ENCODE results near the gene IGFALS. TPM values are rescaled to one million over a fixed set of nuclear protein-coding genes. Genes with fewer than 3 reads are reported as not detected.

Gene IGFALS
- total RNA-seq, 1 donor from 2014 or later: not detected

GRCh38 chr16:1758923-1759322 lies 34.6 kb downstream of the IGFALS start:
- TF ChIP-seq POLR2AphosphoS5 (IDR thresholded peaks at IDR 0.05; ENCODE audit: insufficient read depth in 1 of 2, low read depth in 1 of 2): no peak
- no peak for TF ChIP-seq CTCF (IDR thresholded peaks at IDR 0.05)
- TF ChIP-seq POLR2A (IDR thresholded peaks at IDR 0.05): no peak
- no peak for DNase-seq (ENCODE audit: extremely low spot score in 2 of 2)
- Histone ChIP-seq H3K27ac (no peak overlapping the region), H3K27me3 (no peaks in the 10 kb centered on the region), H3K36me3 (peaks cover 0 to 48% of the 10 kb centered on the region in 2 donors), H3K4me3 (no peak overlapping the region), H3K4me1 (no peaks in the 10 kb centered on the region), H3K9me3 (no peaks in the 10 kb centered on the region)
- intact Hi-C loops (cut with DNase I): no loop called here

GRCh38 chr16:1757714-1758461 lies 35.6 kb downstream of the IGFALS start:
- Histone ChIP-seq H3K9me3 (no peaks in the 10 kb centered on the region), H3K27ac (no peak overlapping the region), H3K4me1 (no peaks in the 10 kb centered on the region), H3K27me3 (no peaks in the 10 kb centered on the region), H3K36me3 (peaks cover 0 to 42% of the 10 kb centered on the region in 2 donors), H3K4me3 (no peak overlapping the region)
- TF ChIP-seq POLR2A (IDR thresholded peaks at IDR 0.05) (no peak), POLR2AphosphoS5 (IDR thresholded peaks at IDR 0.05; ENCODE audit: insufficient read depth in 1 of 2, low read depth in 1 of 2) (no peak), CTCF (IDR thresholded peaks at IDR 0.05) (no peak)
- intact Hi-C loops (cut with DNase I): no loop called here
- DNase-seq (ENCODE audit: extremely low spot score in 2 of 2): no peak

- Histone ChIP-seq H3K27ac (no peak overlapping the region), H3K4me3 (no peak overlapping the region), H3K27me3 (no peaks in the 10 kb centered on the region), H3K9me3 (no peaks in the 10 kb centered on the region), H3K4me1 (no peaks in the 10 kb centered on the region), H3K36me3 (peaks cover 0 to 51% of the 10 kb centered on the region in 2 donors)
- DNase-seq (ENCODE audit: extremely low spot score in 2 of 2): no peak
- TF ChIP-seq CTCF (IDR thresholded peaks at IDR 0.05) (no peak), POLR2AphosphoS5 (IDR thresholded peaks at IDR 0.05; ENCODE audit: insufficient read depth in 1 of 2, low read depth in 1 of 2) (no peak), POLR2A (IDR thresholded peaks at IDR 0.05) (no peak)
- intact Hi-C loops (cut with DNase I): no loop called here
These were observed 39.3 kb downstream of the IGFALS start for GRCh38 chr16:1754204-1754603.

GRCh38 chr16:1752853-1753252 lies 40.7 kb downstream of the IGFALS start:
- no peaks in the 10 kb centered on the region for H3K27me3 ChIP-seq
- no peak overlapping the region for H3K4me3 ChIP-seq
- DNase-seq (ENCODE audit: extremely low spot score in 2 of 2): no peak
- H3K9me3 ChIP-seq: no peaks in the 10 kb centered on the region
- H3K4me1 ChIP-seq: no peaks in the 10 kb centered on the region
- H3K27ac ChIP-seq: no peak overlapping the region
- intact Hi-C loops (cut with DNase I): no loop called here
- TF ChIP-seq POLR2AphosphoS5 (IDR thresholded peaks at IDR 0.05; ENCODE audit: insufficient read depth in 1 of 2, low read depth in 1 of 2) (no peak), POLR2A (IDR thresholded peaks at IDR 0.05) (no peak), CTCF (IDR thresholded peaks at IDR 0.05) (no peak)
- peaks cover 0 to 56% of the 10 kb centered on the region in 2 donors for H3K36me3 ChIP-seq

GRCh38 chr16:1751946-1752345 lies 41.6 kb downstream of the IGFALS start:
- no peak overlapping the region for H3K4me3 ChIP-seq
- peaks cover 0 to 54% of the 10 kb centered on the region in 2 donors for H3K36me3 ChIP-seq
- no peaks in the 10 kb centered on the region for H3K9me3 ChIP-seq
- no peak for DNase-seq (ENCODE audit: extremely low spot score in 2 of 2)
- TF ChIP-seq CTCF (IDR thresholded peaks at IDR 0.05) (no peak), POLR2AphosphoS5 (IDR thresholded peaks at IDR 0.05; ENCODE audit: insufficient read depth in 1 of 2, low read depth in 1 of 2) (no peak), POLR2A (IDR thresholded peaks at IDR 0.05) (no peak)
- intact Hi-C loops (cut with DNase I): no loop called here
- H3K27ac ChIP-seq: no peak overlapping the region
- H3K4me1 ChIP-seq: no peaks in the 10 kb centered on the region
- H3K27me3 ChIP-seq: no peaks in the 10 kb centered on the region

All from vagina (tissue), 2 donors.